Nephron (organoid): Measurements from ENCODE around the gene MANEAL.

Source experiments
- H3K27ac Mint-ChIP-seq, 3 experiments: 2 replicates each; pipeline ENCODE4 v1.8.0; 2020; ENCODE audit warnings: mixed read lengths in 3 of 3, mild to moderate bottlenecking in 2 of 3, moderate library complexity in 1 of 3
- H3K27me3 Mint-ChIP-seq: 2 replicates; pipeline ENCODE4 v1.8.0; 2021; ENCODE audit warnings: low read depth, mild to moderate bottlenecking, moderate library complexity, mixed read lengths
- H3K36me3 Mint-ChIP-seq: 2 replicates; pipeline ENCODE4 v1.8.0; 2020; ENCODE audit warnings: low read depth, mixed read lengths
- H3K4me1 Mint-ChIP-seq: 2 replicates; pipeline ENCODE4 v1.8.0; 2020; ENCODE audit warnings: mixed read lengths
- H3K4me3 Mint-ChIP-seq, 3 experiments: 2 replicates each; pipeline ENCODE4 v1.8.0; 2020; ENCODE audit warnings: mild to moderate bottlenecking in 3 of 3, mixed read lengths in 3 of 3, moderate library complexity in 2 of 3
- H3K9me3 Mint-ChIP-seq: 2 replicates; pipeline ENCODE4 v1.8.0; 2020; ENCODE audit warnings: mixed read lengths
- TF ChIP-seq, protein P1 (sequence below), 3 experiments: fragments of 200-600 bp; sonication (generic); IDR thresholded peaks; one replicate each; pipeline ENCODE4 v1.5.0; 2021; ENCODE audit warnings: antibody characterized with exemption in 3 of 3; ENCODE audit not compliant: unreplicated experiment in 3 of 3

Gene MANEAL

DNA sequence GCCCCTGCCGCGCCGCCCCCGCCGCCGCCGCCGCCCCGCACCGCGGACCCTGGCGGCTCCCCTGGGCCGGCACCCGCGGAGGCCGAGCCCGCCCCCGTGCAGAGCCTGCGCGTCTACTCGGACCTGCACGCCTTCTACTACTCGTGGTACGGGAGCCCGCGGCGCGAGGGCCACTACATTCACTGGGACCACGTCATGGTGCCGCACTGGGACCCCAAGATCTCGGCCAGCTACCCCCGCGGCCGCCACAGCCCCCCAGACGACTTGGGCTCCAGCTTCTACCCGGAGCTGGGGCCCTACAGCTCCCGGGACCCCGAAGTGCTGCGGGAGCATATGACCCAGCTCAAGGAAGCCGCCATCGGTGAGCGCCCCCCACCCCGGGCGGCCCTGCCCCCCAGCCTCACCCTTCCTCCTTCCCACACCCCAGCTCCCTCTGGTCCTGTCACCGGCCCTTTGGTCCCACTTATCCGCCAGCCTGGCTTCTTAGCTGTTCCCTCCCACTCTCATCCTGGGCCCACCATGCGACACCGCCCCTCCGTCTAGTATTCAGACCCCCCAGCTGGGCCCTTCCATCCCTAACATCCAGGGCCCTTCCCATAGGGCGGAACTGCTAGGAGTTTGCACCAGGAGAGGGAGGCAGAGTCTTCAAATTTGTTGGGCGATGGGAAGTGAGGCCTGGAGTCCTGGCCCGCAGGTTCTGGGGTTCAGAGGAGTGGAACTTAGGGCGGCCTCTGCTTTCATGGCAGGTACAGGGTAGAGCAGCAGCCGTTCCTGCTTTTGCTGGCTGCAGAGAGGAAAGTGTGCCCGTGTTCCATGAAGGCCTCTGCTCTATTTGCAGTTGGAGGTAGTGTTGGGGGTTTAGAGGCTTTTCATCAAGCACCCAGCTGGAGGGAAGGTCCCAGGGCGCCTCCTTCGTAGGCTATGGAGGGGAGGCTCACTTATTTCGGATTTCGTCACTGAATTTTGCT, 1.0 kb downstream of the MANEAL start:
- Mint-ChIP-seq H3K36me3 (peaks cover 4% of the 10 kb centered on the region), H3K27me3 (peaks cover 56% of the 10 kb centered on the region), H3K27ac (no peak overlapping the region), H3K4me3 (peak overlapping the region; percentile 80 to 86 (median 85)), H3K9me3 (no peaks in the 10 kb centered on the region), H3K4me1 (peaks cover 5% of the 10 kb centered on the region)
- TF ChIP-seq, protein P1, sequence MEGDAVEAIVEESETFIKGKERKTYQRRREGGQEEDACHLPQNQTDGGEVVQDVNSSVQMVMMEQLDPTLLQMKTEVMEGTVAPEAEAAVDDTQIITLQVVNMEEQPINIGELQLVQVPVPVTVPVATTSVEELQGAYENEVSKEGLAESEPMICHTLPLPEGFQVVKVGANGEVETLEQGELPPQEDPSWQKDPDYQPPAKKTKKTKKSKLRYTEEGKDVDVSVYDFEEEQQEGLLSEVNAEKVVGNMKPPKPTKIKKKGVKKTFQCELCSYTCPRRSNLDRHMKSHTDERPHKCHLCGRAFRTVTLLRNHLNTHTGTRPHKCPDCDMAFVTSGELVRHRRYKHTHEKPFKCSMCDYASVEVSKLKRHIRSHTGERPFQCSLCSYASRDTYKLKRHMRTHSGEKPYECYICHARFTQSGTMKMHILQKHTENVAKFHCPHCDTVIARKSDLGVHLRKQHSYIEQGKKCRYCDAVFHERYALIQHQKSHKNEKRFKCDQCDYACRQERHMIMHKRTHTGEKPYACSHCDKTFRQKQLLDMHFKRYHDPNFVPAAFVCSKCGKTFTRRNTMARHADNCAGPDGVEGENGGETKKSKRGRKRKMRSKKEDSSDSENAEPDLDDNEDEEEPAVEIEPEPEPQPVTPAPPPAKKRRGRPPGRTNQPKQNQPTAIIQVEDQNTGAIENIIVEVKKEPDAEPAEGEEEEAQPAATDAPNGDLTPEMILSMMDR (IDR thresholded peaks at IDR 0.05; ENCODE audit: unreplicated experiment in 3 of 3) = no peak

DNA sequence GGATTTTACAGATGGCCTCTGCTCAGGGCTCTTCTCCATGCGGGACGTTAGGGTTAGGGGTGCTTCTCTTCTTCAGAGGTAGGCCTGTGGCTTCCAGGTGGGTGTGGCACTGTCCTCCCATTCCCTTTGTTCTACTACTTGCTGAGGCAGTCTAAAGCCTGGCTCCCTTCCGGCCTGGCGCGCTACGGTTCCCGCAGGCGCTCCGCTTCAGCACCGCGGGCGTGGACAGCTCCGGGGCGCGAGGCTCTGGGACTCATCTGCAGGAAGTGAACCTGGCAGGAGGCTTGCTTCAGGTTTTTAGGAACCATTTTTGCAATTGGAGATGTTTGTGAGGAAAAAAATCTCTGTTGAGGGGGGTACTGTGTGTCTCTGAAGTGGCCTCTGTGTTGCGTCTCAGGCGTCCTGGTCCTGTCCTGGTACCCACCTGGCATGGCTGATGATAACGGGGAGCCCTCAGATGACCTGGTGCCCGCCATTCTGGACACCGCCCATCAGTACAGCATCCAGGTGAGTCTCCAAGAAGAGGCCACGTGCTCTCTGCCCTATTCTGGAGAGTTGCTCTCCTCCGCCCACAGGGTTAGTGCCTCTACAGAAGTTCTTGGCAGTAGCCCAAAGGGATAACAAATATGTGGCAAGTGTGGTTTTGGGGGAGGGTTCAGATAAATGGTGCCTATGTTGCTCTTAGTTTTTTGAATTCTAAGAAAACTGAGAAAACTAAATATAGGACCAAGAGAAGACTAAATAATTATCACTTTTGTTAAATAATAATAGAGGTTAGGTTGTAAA, 1.9 kb downstream of the MANEAL start:
- H3K27me3 Mint-ChIP-seq = peaks cover 47% of the 10 kb centered on the region
- H3K27ac Mint-ChIP-seq = no peak overlapping the region
- peaks cover 5% of the 10 kb centered on the region for H3K36me3 Mint-ChIP-seq
- H3K4me1 Mint-ChIP-seq = peaks cover 5% of the 10 kb centered on the region
- no peaks in the 10 kb centered on the region for H3K9me3 Mint-ChIP-seq
- TF ChIP-seq, protein P1 (IDR thresholded peaks at IDR 0.05; ENCODE audit: unreplicated experiment in 3 of 3) = no peak
- H3K4me3 Mint-ChIP-seq = peak overlapping the region; percentile 80 to 86 (median 85)

DNA sequence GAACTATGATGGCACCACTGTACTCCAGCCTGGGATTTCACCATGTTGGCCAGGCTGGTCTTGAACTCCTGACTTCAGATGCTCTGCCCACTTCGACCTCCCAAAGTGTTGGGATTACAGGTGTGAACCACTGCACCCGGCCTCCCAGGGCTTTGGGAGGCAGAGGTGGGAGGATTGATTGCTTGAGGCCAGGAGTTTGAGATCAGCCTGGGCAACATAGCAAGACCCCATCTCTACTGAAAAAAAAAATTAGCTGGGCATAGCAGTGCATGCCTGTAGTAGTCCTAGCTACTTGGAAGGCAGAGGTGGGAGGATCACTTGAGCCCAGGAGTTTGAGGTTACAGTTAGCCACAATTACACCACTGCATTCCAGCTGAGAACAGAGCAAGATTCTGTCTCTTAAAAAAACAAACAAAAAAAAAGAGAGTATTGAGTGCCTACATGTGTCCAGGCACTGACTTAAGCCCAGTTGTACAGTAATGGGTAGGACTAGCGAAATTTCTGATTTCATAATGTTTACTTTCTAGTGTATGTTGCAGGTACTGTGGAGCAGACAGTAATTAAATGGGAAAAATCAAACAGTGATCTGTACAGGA, 4.2 kb downstream of the MANEAL start:
- Mint-ChIP-seq H3K9me3 (no peaks in the 10 kb centered on the region), H3K4me1 (peaks cover 5% of the 10 kb centered on the region), H3K27ac (no peak overlapping the region), H3K4me3 (no peak overlapping the region), H3K36me3 (peaks cover 20% of the 10 kb centered on the region), H3K27me3 (peaks cover 24% of the 10 kb centered on the region)
- TF ChIP-seq, protein P1 (IDR thresholded peaks at IDR 0.05; ENCODE audit: unreplicated experiment in 3 of 3) = no peak

DNA sequence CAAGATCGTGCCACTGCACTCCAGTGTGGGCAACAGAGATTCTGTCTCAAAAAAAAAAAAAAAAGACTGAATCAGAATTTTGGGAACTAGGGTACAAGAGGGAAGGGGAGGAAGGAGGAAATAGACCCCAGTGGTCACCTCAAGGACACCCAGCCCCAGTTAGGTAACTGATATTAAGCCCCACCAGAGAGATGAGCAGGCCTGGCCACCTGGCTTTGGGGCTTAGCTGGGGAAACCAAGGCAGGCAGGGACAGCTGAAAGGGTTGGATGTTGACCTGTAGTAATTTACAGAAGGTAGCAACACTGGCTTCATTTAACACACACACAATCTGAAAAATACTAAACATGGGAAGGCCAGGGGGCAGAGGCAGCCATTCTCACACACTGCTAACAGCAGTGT, 8.8 kb downstream of the MANEAL start:
- H3K27ac Mint-ChIP-seq = no peak overlapping the region
- no peak overlapping the region for H3K4me3 Mint-ChIP-seq
- TF ChIP-seq, protein P1 (IDR thresholded peaks at IDR 0.05; ENCODE audit: unreplicated experiment in 3 of 3) = no peak
- H3K27me3 Mint-ChIP-seq = no peaks in the 10 kb centered on the region
- no peaks in the 10 kb centered on the region for H3K9me3 Mint-ChIP-seq
- H3K36me3 Mint-ChIP-seq = peaks cover 51% of the 10 kb centered on the region
- H3K4me1 Mint-ChIP-seq = no peaks in the 10 kb centered on the region

DNA sequence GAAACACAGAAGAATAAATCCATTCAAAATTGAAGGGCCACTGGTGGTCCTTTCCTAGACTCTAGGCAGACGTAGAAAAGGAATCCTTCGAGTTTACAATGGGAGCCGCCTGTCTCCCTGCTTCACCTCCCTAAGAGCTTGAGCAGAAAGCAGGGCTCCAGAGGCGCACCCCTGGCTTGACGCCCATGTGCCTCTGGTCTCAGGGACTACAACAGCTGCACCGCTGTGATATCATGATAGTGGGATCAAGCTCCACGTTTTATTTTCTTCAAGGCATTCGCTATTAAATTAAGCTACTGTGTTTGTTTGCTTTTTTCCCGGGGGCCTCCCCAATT, 13.5 kb downstream of the MANEAL start:
- Mint-ChIP-seq H3K27ac (peak overlapping the region in 2 of 3 experiments; percentile 37 to 96), H3K4me1 (peaks cover 17% of the 10 kb centered on the region)
- TF ChIP-seq, protein P1 (IDR thresholded peaks at IDR 0.05; ENCODE audit: unreplicated experiment in 3 of 3) = no peak

More for the DNA sequence above, 13.5 kb downstream of the MANEAL start:
- Mint-ChIP-seq H3K4me3 (peak overlapping the region; percentile 85 to 88 (median 86)), H3K36me3 (peaks cover 38% of the 10 kb centered on the region), H3K9me3 (no peaks in the 10 kb centered on the region), H3K27me3 (no peaks in the 10 kb centered on the region)
